LNCaP clone FGC (cell line): ENCODE results near the gene NELL1.

ENCODE experiments used
- DNase-seq: peaks from one replicate; pipeline ENCODE4 v3.0.0-alpha.2; 2011; ENCODE audit warnings: low read depth
- H3K4me3 ChIP-seq: 2 replicates; pipeline ENCODE4 v1.5.1; 2011; ENCODE audit warnings: mild to moderate bottlenecking, low read depth, low read length, control low read depth
- TF ChIP-seq, protein P1 (sequence below): IDR thresholded peaks from 2 replicates; pipeline ENCODE4 v1.5.1; 2012; ENCODE audit warnings: mild to moderate bottlenecking; ENCODE audit not compliant: control insufficient read depth, insufficient read depth; ENCODE audit errors: extremely low read depth

NELL1 gene

DNA sequence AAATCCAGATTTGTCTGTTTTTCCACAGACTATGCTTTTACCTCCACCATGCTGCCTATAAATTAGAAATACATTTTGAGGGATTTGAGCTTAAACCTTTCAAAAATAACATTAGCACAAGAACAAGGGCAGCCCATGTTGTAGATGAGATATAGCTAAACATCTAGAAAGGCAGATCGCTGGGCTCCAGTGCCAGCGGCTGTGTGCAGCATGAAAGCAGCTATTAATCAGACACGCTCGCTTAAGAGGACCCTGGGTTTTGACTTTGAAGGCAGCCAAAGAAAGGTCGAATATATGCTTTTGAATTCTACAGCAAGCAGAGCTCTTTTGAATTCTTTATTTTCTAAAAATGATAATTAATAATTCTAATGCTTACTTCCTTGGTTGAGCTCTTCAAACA lies 684.0 kb downstream of the NELL1 start:
- TF ChIP-seq, protein P1, sequence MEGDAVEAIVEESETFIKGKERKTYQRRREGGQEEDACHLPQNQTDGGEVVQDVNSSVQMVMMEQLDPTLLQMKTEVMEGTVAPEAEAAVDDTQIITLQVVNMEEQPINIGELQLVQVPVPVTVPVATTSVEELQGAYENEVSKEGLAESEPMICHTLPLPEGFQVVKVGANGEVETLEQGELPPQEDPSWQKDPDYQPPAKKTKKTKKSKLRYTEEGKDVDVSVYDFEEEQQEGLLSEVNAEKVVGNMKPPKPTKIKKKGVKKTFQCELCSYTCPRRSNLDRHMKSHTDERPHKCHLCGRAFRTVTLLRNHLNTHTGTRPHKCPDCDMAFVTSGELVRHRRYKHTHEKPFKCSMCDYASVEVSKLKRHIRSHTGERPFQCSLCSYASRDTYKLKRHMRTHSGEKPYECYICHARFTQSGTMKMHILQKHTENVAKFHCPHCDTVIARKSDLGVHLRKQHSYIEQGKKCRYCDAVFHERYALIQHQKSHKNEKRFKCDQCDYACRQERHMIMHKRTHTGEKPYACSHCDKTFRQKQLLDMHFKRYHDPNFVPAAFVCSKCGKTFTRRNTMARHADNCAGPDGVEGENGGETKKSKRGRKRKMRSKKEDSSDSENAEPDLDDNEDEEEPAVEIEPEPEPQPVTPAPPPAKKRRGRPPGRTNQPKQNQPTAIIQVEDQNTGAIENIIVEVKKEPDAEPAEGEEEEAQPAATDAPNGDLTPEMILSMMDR: no peak
- no peak overlapping the region for H3K4me3 ChIP-seq
- no peak for DNase-seq

DNA sequence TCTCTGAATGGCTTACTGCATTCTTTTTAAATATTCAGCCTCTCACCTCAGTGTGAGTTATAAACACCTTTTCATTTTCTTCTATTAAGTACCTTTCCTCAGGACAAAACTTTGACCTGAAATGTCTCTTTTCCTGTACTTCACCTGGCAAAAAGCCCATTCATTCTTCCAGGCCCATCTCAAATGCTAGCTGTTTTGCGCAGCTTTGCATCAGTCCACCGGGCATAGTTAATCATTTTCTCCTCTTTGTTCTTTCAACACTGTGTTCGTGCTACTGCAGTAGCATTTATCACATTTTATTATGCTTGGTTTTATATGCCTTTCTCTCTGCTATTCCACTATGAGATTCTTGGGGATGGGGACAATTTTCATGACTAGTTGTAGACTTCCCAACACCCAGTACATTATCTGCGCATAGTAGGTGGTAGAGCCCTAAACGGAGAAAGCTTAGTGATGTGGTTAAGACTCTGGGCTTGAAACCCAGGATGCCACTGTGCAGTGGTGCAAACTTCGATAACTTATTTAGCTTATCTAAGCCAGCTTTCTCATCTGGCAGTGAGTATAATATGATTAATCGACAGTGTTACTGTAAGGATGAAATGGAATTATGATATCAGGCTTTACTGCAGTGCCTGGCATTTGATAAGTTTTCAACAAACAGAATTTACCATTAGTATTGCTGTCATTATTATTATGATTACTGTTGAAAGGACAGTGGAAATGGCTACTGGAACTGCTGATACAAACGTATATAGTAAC lies 695.7 kb downstream of the NELL1 start:
- no peak overlapping the region for H3K4me3 ChIP-seq
- DNase-seq: no peak
- TF ChIP-seq, protein P1: no peak

DNA sequence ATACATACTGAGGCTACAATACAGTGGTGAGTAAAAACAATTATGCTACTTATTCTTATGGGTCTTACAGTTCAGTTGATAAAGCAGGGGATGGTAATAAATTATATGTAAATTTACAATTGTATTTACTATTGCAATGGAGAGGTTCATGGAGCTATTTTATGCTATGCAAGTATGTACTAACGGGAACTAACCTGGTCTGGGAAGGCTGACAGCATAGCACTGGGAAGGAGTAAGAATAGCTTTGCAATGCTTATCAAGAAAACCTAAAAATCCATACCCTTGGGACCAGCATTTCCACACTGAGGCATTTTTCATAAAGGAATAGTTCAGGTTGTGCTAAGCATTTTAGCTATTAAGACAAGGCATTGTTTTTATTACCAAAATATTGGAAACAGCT lies 700.6 kb downstream of the NELL1 start:
- TF ChIP-seq, protein P1: no peak
- no peak overlapping the region for H3K4me3 ChIP-seq
- DNase-seq: no peak

DNA sequence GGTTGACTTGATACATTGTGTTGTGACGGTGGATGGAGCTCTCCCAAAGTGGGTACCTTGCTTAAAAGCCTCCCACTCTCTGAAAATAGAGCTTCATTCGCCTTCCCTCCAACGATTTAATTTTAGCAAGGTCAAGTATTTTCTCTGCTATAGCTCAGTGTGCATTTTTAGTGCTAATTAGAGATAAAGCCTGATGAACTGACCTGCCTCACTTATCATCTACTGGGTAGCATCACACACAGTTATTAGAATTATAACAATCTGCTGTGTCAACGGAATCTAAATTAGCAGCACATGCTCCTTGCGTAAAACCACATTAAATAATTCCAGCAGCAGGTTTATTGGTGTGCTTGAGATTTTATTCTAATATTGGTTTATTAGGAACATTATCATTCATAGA lies 701.7 kb downstream of the NELL1 start:
- TF ChIP-seq, protein P1: no peak
- no peak for DNase-seq
- no peak overlapping the region for H3K4me3 ChIP-seq

DNA sequence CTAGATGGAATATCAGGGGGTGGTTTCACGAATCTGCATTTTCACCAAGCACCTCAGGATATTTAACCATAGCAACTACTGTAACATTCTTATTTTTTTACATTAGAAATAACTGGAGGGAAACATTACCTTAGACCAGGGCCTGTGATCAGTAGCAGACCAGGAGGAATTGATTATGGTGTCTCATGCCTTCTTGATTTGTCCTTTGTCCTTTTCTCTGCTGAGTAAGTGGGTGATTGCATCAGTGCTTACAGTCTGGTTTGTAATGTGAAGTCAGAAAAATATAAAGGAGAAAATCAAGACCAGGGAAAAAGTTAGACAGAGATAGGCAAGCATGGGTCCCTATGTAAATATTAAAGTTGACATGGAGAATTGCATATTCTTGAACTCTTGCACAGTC lies 703.3 kb downstream of the NELL1 start:
- H3K4me3 ChIP-seq: no peak overlapping the region
- TF ChIP-seq, protein P1: no peak
- DNase-seq: no peak

DNA sequence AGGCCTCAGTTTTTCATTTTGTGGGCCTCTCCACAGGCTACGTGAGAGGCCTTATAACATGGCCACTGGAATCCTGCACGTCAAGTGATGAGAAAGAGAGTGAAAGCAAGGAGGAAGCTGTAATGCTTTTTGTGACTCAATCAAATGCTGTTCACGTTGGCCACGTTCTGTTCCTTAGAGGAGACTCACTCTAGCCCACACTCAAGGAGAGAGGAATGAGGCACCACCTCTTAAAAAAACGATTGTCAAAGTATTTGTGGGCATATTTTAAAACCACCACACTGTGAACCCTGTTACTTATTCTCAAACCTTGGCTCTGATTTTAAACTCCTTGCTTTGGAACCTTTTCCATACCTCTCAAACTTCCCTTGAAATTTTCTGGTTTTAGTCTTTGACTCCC lies 705.0 kb downstream of the NELL1 start:
- no peak overlapping the region for H3K4me3 ChIP-seq
- TF ChIP-seq, protein P1: no peak
- DNase-seq: no peak
